OCI-LY7 (cell line): ENCODE data around the gene CPNE7.
"Not testable (repeated sequence)": the region's sequence is repeated elsewhere in the genome, so short reads cannot be mapped to it uniquely, and the experiment has no call there.

Experiments used
- EZH2phosphoT487 ChIP-seq: fragments of 200-600 bp; sonication (generic); IDR thresholded peaks from 2 replicates; pipeline ENCODE4 v1.6.1; 2018; ENCODE audit warnings: low read depth, borderline replicate concordance, mild to moderate bottlenecking, mixed run types, antibody characterized with exemption, low read length, moderate library complexity, mixed read lengths
- TF ChIP-seq, protein P1 (sequence below): fragments of 200-600 bp; sonication (generic); conservative IDR thresholded peaks from 2 replicates; pipeline ENCODE4 v1.5.1; 2014; ENCODE audit warnings: mild to moderate bottlenecking, antibody characterized with exemption, low read length, moderate library complexity, mixed read lengths

GRCh38 chr16:89587676-89588075 lies 12.1 kb downstream of the CPNE7 start:
- TF ChIP-seq, protein P1, sequence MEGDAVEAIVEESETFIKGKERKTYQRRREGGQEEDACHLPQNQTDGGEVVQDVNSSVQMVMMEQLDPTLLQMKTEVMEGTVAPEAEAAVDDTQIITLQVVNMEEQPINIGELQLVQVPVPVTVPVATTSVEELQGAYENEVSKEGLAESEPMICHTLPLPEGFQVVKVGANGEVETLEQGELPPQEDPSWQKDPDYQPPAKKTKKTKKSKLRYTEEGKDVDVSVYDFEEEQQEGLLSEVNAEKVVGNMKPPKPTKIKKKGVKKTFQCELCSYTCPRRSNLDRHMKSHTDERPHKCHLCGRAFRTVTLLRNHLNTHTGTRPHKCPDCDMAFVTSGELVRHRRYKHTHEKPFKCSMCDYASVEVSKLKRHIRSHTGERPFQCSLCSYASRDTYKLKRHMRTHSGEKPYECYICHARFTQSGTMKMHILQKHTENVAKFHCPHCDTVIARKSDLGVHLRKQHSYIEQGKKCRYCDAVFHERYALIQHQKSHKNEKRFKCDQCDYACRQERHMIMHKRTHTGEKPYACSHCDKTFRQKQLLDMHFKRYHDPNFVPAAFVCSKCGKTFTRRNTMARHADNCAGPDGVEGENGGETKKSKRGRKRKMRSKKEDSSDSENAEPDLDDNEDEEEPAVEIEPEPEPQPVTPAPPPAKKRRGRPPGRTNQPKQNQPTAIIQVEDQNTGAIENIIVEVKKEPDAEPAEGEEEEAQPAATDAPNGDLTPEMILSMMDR = not testable (repeated sequence)
- TF ChIP-seq EZH2phosphoT487 = not testable (repeated sequence)
